ENCODE data around the gene GRIK4. TPM values are rescaled to one million over a fixed set of nuclear protein-coding genes. Genes with fewer than 3 reads are reported as not detected.

Gene GRIK4
- total and polyA plus RNA-seq, 9 of the 15 experiments (the other 6 are each of a cell fraction or from before 2014, with no cell fraction given), result not detected

DNA sequence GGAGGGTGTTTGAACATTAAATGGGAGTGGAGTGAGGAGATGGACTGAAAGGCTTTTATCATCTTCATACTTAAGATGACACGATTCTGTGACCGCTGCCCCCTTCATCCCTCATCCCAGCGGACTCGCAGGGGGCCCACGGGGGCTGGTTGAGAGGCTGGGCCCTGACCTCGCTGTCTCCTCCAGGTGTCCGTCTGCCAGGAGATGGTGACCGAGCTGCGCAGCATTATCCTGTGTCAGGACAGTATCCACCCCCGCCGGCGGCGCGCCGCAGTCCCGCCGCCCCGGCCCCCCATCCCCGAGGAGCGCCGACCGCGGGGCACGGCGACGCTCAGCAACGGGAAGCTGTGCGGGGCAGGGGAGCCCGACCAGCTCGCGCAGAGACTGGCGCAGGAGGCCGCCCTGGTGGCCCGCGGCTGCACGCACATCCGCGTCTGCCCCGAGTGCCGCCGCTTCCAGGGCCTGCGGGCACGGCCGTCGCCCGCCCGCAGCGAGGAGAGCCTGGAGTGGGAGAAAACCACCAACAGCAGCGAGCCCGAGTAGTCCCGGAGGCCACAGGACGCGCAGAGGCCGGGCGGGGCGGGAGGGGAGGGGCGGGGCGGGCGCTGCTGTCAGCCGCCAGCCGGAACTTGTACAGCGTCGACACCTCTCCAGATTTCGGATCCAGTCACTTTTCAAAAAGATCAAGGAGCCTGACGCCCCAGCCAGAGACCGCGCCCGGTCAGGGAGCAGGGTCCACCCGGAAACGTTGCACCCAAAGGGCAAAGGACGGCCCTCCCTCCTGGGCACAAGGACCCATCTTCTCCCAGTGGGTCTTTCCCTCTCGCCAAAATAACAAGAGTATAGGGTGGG, 474.4 kb downstream of the GRIK4 start:
- Histone ChIP-seq H3K27me3 (ENCODE audit: control insufficient read depth in 2 of 2, insufficient read depth in 2 of 2, low read length in 2 of 2) (peaks cover 11 to 28% of the 10 kb centered on the region in 2 experiments; a peak in 4 of 5 replicates), H3K27ac (ENCODE audit: extremely low read depth, low read depth, low read length) (no peak overlapping the region), H3K36me3 (ENCODE audit: control insufficient read depth, insufficient read depth, low read length) (no peaks in the 10 kb centered on the region), H3K4me2 (ENCODE audit: insufficient read depth, low read length) (no peak overlapping the region; the same call in 1 of the 2 replicates), H3K79me2 (ENCODE audit: control insufficient read depth, insufficient read depth, low read length) (no peaks in the 10 kb centered on the region), H2AFZ (ENCODE audit: low read depth, low read length) (no peak overlapping the region), H3K9me1 (ENCODE audit: control insufficient read depth, insufficient read depth, low read length) (no peaks in the 10 kb centered on the region), H3K4me1 (replicated peaks in 1 of 2; ENCODE audit: control insufficient read depth in 2 of 2, insufficient read depth in 2 of 2, low read length in 2 of 2) (peaks cover 0 to 5% of the 10 kb centered on the region in 2 experiments; a peak in 2 of 5 replicates), H3K9ac (ENCODE audit: insufficient read depth in 1 of 2, low read depth in 2 of 2, low read length in 2 of 2) (no peak overlapping the region; a peak in 1 of 4 replicates), H4K20me1 (replicated peaks; ENCODE audit: control insufficient read depth, insufficient read depth, low read length) (no peaks in the 10 kb centered on the region), H3K4me3 (no peak overlapping the region), H3K9me3 (replicated peaks; ENCODE audit: control insufficient read depth, insufficient read depth, low read depth, low read length) (no peaks in the 10 kb centered on the region)
- 1% methylated on average over 37 of the region's 72 CpGs for WGBS (ENCODE audit: insufficient coverage, low coverage, missing lambda C conversion rate)
- no TSS peak for BruUV-seq (replicated peaks)
- FAIRE-seq (no peak), ATAC-seq (peak; percentile 90), DNase-seq (ENCODE audit: extremely low read depth in 1 of 4, low spot score in 3 of 4) (peak; percentile 4 to 34 (median 27))
- intact Hi-C loops (cut with micrococcal nuclease) (no loop called here), in situ Hi-C loops (cut with MboI) (no loop called here)
- CTCF ChIA-PET (ENCODE audit: low intra/inter-chr PET ratio), result no interaction called here
- POLR2A ChIA-PET, result interaction anchor here (0.9 to 1.2 kb wide), 3 partner anchors 14 to 17 kb away, joined by 3 to 4 read pairs (median 3); no protein-coding TSS in a partner anchor
- TF ChIP-seq, protein P1, sequence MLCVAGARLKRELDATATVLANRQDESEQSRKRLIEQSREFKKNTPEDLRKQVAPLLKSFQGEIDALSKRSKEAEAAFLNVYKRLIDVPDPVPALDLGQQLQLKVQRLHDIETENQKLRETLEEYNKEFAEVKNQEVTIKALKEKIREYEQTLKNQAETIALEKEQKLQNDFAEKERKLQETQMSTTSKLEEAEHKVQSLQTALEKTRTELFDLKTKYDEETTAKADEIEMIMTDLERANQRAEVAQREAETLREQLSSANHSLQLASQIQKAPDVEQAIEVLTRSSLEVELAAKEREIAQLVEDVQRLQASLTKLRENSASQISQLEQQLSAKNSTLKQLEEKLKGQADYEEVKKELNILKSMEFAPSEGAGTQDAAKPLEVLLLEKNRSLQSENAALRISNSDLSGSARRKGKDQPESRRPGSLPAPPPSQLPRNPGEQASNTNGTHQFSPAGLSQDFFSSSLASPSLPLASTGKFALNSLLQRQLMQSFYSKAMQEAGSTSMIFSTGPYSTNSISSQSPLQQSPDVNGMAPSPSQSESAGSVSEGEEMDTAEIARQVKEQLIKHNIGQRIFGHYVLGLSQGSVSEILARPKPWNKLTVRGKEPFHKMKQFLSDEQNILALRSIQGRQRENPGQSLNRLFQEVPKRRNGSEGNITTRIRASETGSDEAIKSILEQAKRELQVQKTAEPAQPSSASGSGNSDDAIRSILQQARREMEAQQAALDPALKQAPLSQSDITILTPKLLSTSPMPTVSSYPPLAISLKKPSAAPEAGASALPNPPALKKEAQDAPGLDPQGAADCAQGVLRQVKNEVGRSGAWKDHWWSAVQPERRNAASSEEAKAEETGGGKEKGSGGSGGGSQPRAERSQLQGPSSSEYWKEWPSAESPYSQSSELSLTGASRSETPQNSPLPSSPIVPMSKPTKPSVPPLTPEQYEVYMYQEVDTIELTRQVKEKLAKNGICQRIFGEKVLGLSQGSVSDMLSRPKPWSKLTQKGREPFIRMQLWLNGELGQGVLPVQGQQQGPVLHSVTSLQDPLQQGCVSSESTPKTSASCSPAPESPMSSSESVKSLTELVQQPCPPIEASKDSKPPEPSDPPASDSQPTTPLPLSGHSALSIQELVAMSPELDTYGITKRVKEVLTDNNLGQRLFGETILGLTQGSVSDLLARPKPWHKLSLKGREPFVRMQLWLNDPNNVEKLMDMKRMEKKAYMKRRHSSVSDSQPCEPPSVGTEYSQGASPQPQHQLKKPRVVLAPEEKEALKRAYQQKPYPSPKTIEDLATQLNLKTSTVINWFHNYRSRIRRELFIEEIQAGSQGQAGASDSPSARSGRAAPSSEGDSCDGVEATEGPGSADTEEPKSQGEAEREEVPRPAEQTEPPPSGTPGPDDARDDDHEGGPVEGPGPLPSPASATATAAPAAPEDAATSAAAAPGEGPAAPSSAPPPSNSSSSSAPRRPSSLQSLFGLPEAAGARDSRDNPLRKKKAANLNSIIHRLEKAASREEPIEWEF (CRISPR knock-in tag; IDR thresholded peaks at IDR 0.05), result no peak
- TF ChIP-seq HIVEP1 (CRISPR knock-in tag; IDR thresholded peaks at IDR 0.05) (no peak), NRF1 (conservative IDR thresholded peaks at IDR 0.05 in 1 of 2, IDR thresholded peaks at IDR 0.05 in 1 of 2) (peak in 1 of 2 experiments; percentile 35; a peak in 2 of 4 replicates), SNRNP70 (optimal IDR thresholded peaks at IDR 0.05; ENCODE audit: low read depth, low read length) (no peak), GATA2 (CRISPR knock-in tag; IDR thresholded peaks at IDR 0.05) (no peak), ZNF644 (tag; IDR thresholded peaks at IDR 0.05; ENCODE audit: low read depth) (no peak), NR2F6 (CRISPR knock-in tag; IDR thresholded peaks at IDR 0.05) (no peak), ZNF165 (CRISPR knock-in tag; IDR thresholded peaks at IDR 0.05; ENCODE audit: borderline replicate concordance) (no peak)
- TF ChIP-seq, protein P2, sequence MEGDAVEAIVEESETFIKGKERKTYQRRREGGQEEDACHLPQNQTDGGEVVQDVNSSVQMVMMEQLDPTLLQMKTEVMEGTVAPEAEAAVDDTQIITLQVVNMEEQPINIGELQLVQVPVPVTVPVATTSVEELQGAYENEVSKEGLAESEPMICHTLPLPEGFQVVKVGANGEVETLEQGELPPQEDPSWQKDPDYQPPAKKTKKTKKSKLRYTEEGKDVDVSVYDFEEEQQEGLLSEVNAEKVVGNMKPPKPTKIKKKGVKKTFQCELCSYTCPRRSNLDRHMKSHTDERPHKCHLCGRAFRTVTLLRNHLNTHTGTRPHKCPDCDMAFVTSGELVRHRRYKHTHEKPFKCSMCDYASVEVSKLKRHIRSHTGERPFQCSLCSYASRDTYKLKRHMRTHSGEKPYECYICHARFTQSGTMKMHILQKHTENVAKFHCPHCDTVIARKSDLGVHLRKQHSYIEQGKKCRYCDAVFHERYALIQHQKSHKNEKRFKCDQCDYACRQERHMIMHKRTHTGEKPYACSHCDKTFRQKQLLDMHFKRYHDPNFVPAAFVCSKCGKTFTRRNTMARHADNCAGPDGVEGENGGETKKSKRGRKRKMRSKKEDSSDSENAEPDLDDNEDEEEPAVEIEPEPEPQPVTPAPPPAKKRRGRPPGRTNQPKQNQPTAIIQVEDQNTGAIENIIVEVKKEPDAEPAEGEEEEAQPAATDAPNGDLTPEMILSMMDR (IDR thresholded peaks at IDR 0.05 in 2 of 3, conservative IDR thresholded peaks at IDR 0.05 in 1 of 3; ENCODE audit: insufficient read depth in 2 of 3, low read depth in 1 of 3, low read length in 3 of 3), result 0 out of 6 replicates have a peak, but pooled peaks of 1 of the 3 experiments have one; percentile 10
- TF ChIP-seq, protein P3, sequence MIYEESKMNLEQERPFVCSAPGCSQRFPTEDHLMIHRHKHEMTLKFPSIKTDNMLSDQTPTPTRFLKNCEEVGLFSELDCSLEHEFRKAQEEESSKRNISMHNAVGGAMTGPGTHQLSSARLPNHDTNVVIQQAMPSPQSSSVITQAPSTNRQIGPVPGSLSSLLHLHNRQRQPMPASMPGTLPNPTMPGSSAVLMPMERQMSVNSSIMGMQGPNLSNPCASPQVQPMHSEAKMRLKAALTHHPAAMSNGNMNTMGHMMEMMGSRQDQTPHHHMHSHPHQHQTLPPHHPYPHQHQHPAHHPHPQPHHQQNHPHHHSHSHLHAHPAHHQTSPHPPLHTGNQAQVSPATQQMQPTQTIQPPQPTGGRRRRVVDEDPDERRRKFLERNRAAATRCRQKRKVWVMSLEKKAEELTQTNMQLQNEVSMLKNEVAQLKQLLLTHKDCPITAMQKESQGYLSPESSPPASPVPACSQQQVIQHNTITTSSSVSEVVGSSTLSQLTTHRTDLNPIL (CRISPR knock-in tag; IDR thresholded peaks at IDR 0.05), result no peak

Data from K562 (cell line).